AG04450 (cell line): ENCODE results near the gene HSD17B12. TPM values are rescaled to one million over a fixed set of nuclear protein-coding genes. Genes with fewer than 3 reads are reported as not detected.

Experiments
- CTCF ChIA-PET: fragments of 300-600, 350-600 bp; formaldehyde crosslinking; extraction: SDS; loops from one replicate; lab custom pipeline; 2022; ENCODE audit warnings: antibody characterized with exemption, inconsistent platforms; lab: Charles Lee
- POLR2A ChIA-PET: fragments of 350-600 bp; formaldehyde crosslinking; extraction: SDS; loops from one replicate; lab custom pipeline; 2021; ENCODE audit warnings: antibody characterized with exemption, inconsistent platforms; lab: Yijun Ruan, JAX
- DNase-seq: peaks from one replicate; pipeline ENCODE4 v3.0.0-alpha.2; 2011; ENCODE audit warnings: low read depth, low spot score
- H3K27ac ChIP-seq: one replicate; pipeline ENCODE4 v1.5.1; 2012; ENCODE audit warnings: low read depth, low read length, control low read depth
- H3K27me3 ChIP-seq: one replicate; pipeline ENCODE4 v1.6.0; 2012; ENCODE audit warnings: low read length; ENCODE audit not compliant: control insufficient read depth, insufficient read depth
- H3K4me3 ChIP-seq: 2 replicates; pipeline ENCODE4 v1.5.1; 2011; ENCODE audit warnings: mild to moderate bottlenecking, low read depth, low read length, control low read depth
- H3K9me3 ChIP-seq: 2 replicates; pipeline ENCODE4 v1.5.1; 2012; ENCODE audit warnings: low read length; ENCODE audit not compliant: control insufficient read depth, insufficient read depth
- CTCF ChIP-seq: IDR thresholded peaks from 2 replicates; pipeline ENCODE4 v1.5.1; 2011; ENCODE audit warnings: low read depth, low read length, control low read depth, inconsistent platforms
- polyA plus RNA-seq: library from polyadenylated mRNA; depleted of rRNA; stranded (reverse); fragments of >200 nt; gene quantifications from 2 replicates; pipeline ENCODE4 v1.2.3, GENCODE V29; 2011

HSD17B12 gene
- polyA plus RNA-seq, 1 experiment: 59.3 TPM

GRCh38 chr11:43639920-43640319, 40.6 kb upstream of the HSD17B12 start:
- Histone ChIP-seq H3K4me3 (no peak overlapping the region), H3K27ac (no peak overlapping the region), H3K27me3 (peaks cover 10% of the 10 kb centered on the region), H3K9me3 (no peaks in the 10 kb centered on the region)
- DNase-seq: no peak
- ChIA-PET POLR2A (no interaction called here), CTCF (interaction anchor here (1.3 kb wide), 1 partner anchor 72 kb away, joined by 4 read pairs; no protein-coding TSS in a partner anchor)
- no peak for TF ChIP-seq CTCF

GRCh38 chr11:43643898-43644620, 36.5 kb upstream of the HSD17B12 start:
- peak; percentile 32 for DNase-seq
- H3K4me3 ChIP-seq: peak overlapping the region; percentile 89
- H3K9me3 ChIP-seq: no peaks in the 10 kb centered on the region
- POLR2A ChIA-PET: interaction anchor here (1.1 kb wide), 1 partner anchor 21 kb away, joined by 3 read pairs; no protein-coding TSS in a partner anchor
- no peak for TF ChIP-seq CTCF
- H3K27me3 ChIP-seq: peaks cover 6% of the 10 kb centered on the region
- CTCF ChIA-PET: interaction anchor here (2.4 kb wide), 1 partner anchor 208 kb away, joined by 6 read pairs; no protein-coding TSS in a partner anchor
- H3K27ac ChIP-seq: no peak overlapping the region

DNA sequence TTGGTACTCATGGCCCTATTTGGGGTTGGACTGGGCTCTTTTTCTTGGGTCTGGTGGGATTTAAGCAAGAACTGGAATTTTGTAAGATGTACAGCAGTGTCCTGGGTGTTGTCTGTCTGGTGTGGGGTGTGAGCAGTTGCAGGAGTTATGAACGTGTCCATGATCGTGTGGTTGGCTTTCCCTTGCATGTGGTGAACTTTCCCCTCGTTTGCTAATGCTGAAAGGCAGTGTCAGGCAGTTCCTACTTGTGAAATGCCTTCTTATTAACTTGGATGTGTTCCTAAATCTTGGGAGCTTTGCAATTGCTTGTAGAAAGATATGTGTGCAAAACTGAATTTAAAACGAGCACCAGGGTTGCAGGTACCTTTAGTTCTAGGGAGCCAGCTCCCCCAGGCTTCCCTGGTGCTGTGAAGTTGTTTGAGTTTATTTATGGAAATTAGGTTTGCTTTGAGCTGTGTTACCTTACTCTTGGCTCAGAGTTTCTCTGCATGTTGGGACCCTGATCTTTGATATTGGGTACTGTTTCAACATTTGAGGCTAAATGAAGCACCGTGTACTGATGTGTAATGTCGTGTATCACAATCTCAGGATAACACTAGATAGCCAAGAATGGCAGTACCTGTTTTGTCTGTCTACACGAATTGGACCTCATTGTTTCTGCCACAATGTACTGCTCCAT, 35.8 kb upstream of the HSD17B12 start:
- peaks cover under 1% of the 10 kb centered on the region for H3K27me3 ChIP-seq
- ChIA-PET CTCF (interaction anchor here (2.4 kb wide), 1 partner anchor 207 kb away, joined by 6 read pairs; no protein-coding TSS in a partner anchor), POLR2A (interaction anchor here (1.1 kb wide), 1 partner anchor 22 kb away, joined by 3 read pairs; no protein-coding TSS in a partner anchor)
- peak overlapping the region; percentile 89 for H3K4me3 ChIP-seq
- H3K9me3 ChIP-seq: no peaks in the 10 kb centered on the region
- DNase-seq: no peak
- H3K27ac ChIP-seq: no peak overlapping the region
- no peak for TF ChIP-seq CTCF

GRCh38 chr11:43646767-43647166, 33.8 kb upstream of the HSD17B12 start:
- Histone ChIP-seq H3K27ac (no peak overlapping the region), H3K4me3 (no peak overlapping the region), H3K9me3 (no peaks in the 10 kb centered on the region), H3K27me3 (no peaks in the 10 kb centered on the region)
- CTCF ChIA-PET: no interaction called here
- DNase-seq: no peak
- POLR2A ChIA-PET: no interaction called here
- TF ChIP-seq CTCF: no peak

DNA sequence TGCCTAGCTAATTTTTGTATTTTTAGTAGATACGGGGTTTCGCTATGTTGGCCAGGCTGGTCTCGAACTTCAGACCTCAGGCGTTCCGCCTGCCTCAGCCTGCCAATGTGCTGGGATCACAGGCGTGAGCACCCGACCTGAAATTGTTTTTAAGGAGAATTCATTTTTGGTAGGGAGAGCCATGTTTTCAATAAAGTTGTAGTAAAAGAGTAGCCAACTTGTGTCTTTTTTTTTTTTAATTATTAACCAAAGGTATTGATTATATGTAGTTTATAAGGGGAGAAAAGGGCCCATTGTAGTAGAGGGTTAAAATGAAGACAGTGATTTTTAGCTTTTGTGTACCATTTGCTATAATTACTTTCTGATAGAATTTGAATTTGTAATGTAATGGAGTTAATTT, 31.6 kb upstream of the HSD17B12 start:
- TF ChIP-seq CTCF: no peak
- Histone ChIP-seq H3K27ac (no peak overlapping the region), H3K9me3 (no peaks in the 10 kb centered on the region), H3K4me3 (no peak overlapping the region), H3K27me3 (no peaks in the 10 kb centered on the region)
- no peak for DNase-seq
- CTCF ChIA-PET: no interaction called here
- POLR2A ChIA-PET: no interaction called here
